Neuronal stem cell (in vitro differentiated cells): ENCODE results near the gene FOSB.
"Not testable (repeated sequence)": the region's sequence is repeated elsewhere in the genome, so short reads cannot be mapped to it uniquely, and the experiment has no call there.

ENCODE experiments used
- DNase-seq: peaks from one replicate; pipeline ENCODE4 v3.0.0-alpha.2; 2013; ENCODE audit warnings: low spot score
- H2AFZ ChIP-seq: one replicate; pipeline ENCODE4 v1.6.1; 2013; ENCODE audit warnings: mild to moderate bottlenecking, low read length, inconsistent platforms
- H2AK5ac ChIP-seq: 2 replicates; pipeline ENCODE4 v1.6.1; 2013; ENCODE audit warnings: low read depth, mild to moderate bottlenecking, inconsistent platforms, low read length, moderate library complexity, mixed read lengths
- H2BK120ac ChIP-seq: 2 replicates; pipeline ENCODE4 v1.6.1; 2013; ENCODE audit warnings: low read depth, mild to moderate bottlenecking, inconsistent platforms, low read length, moderate library complexity, mixed read lengths
- H2BK12ac ChIP-seq: one replicate; pipeline ENCODE4 v1.6.1; 2013; ENCODE audit warnings: low read length, inconsistent platforms
- H2BK15ac ChIP-seq: 2 replicates; pipeline ENCODE4 v1.6.1; 2013; ENCODE audit warnings: mild to moderate bottlenecking, low read length, inconsistent platforms, mixed read lengths
- H2BK5ac ChIP-seq: one replicate; pipeline ENCODE4 v1.6.1; 2013; ENCODE audit warnings: inconsistent platforms, mild to moderate bottlenecking, low read length, moderate library complexity
- H3K14ac ChIP-seq: one replicate; pipeline ENCODE4 v1.6.1; 2013; ENCODE audit warnings: low read length, inconsistent platforms
- H3K18ac ChIP-seq: 2 replicates; pipeline ENCODE4 v1.6.1; 2013; ENCODE audit warnings: low read length, inconsistent platforms
- H3K23ac ChIP-seq: 2 replicates; pipeline ENCODE4 v1.6.1; 2013; ENCODE audit warnings: low read depth, mild to moderate bottlenecking, mixed read lengths, low read length, inconsistent platforms; ENCODE audit not compliant: poor library complexity
- H3K27ac ChIP-seq: replicated peaks from 3 replicates; pipeline ENCODE4 v1.5.1; 2013; ENCODE audit warnings: low read length, inconsistent platforms
- H3K27me3 ChIP-seq, 3 experiments: 2 replicates each; pipeline ENCODE4 v1.6.1; 2013; ENCODE audit warnings: low read length in 3 of 3, mild to moderate bottlenecking in 2 of 3, inconsistent platforms in 1 of 3, low read depth in 1 of 3, mixed read lengths in 1 of 3, moderate library complexity in 1 of 3; ENCODE audit not compliant: control insufficient read depth in 3 of 3, insufficient read depth in 3 of 3
- H3K36me3 ChIP-seq, 2 donors: replicated peaks in 1 of 2; 2 replicates each; pipeline ENCODE4 v1.6.1; 2013; ENCODE audit warnings: low read length in 2 of 2; ENCODE audit not compliant: control insufficient read depth in 2 of 2, insufficient read depth in 2 of 2
- H3K4ac ChIP-seq: 2 replicates; pipeline ENCODE4 v1.6.1; 2013; ENCODE audit warnings: inconsistent platforms, mild to moderate bottlenecking, low read length, moderate library complexity
- H3K4me1 ChIP-seq, 2 donors: 1 replicate in 1 of 2; 2 replicates in 1 of 2; pipeline ENCODE4 v1.6.1; 2013; ENCODE audit warnings: low read length in 2 of 2, low read depth in 1 of 2; ENCODE audit not compliant: control insufficient read depth in 2 of 2, insufficient read depth in 1 of 2
- H3K4me2 ChIP-seq: one replicate; pipeline ENCODE4 v1.6.1; 2013; ENCODE audit warnings: mild to moderate bottlenecking, low read length, inconsistent platforms; ENCODE audit not compliant: insufficient read depth, poor library complexity, severe bottlenecking
- H3K4me3 ChIP-seq, 2 donors: 2 replicates each; pipeline ENCODE4 v1.5.1; 2013; ENCODE audit warnings: low read length in 2 of 2, mild to moderate bottlenecking in 2 of 2, inconsistent platforms in 1 of 2, moderate library complexity in 1 of 2
- H3K79me1 ChIP-seq: one replicate; pipeline ENCODE4 v1.6.1; 2013; ENCODE audit warnings: low read depth, mild to moderate bottlenecking, inconsistent platforms, low read length, moderate library complexity
- H3K9ac ChIP-seq: one replicate; pipeline ENCODE4 v1.6.1; 2013; ENCODE audit warnings: mild to moderate bottlenecking, low read depth, low read length, inconsistent platforms; ENCODE audit not compliant: poor library complexity
- H3K9me3 ChIP-seq, 2 donors: replicated peaks in 1 of 2; 2 replicates each; pipeline versions ENCODE3 to v1.6.1; 2013; ENCODE audit warnings: low read length in 2 of 2, mild to moderate bottlenecking in 2 of 2, inconsistent platforms in 1 of 2, low read depth in 1 of 2, mixed read lengths in 1 of 2, moderate library complexity in 1 of 2; ENCODE audit not compliant: control insufficient read depth in 2 of 2, insufficient read depth in 1 of 2
- H4K8ac ChIP-seq: one replicate; pipeline ENCODE4 v1.6.1; 2013; ENCODE audit warnings: low read depth, mild to moderate bottlenecking, inconsistent platforms, low read length, moderate library complexity
- H4K91ac ChIP-seq: one replicate; pipeline ENCODE4 v1.6.1; 2013; ENCODE audit warnings: low read length, low read depth, mild to moderate bottlenecking, inconsistent platforms; ENCODE audit not compliant: poor library complexity
- WGBS, 2 donors: extraction: QIAGEN DNeasy Blood & Tissue Kit; methylation state at CpG; one replicate each; pipeline ENCODE4 v1.1.7; 2013; ENCODE audit warnings: missing lambda C conversion rate in 2 of 2, mixed read lengths in 1 of 2; ENCODE audit not compliant: insufficient read length in 2 of 2, insufficient replicate concordance in 1 of 2; ENCODE audit errors: extremely low coverage in 2 of 2; 5-methylcytosine and 5-hydroxymethylcytosine counted together

The FOSB gene

DNA sequence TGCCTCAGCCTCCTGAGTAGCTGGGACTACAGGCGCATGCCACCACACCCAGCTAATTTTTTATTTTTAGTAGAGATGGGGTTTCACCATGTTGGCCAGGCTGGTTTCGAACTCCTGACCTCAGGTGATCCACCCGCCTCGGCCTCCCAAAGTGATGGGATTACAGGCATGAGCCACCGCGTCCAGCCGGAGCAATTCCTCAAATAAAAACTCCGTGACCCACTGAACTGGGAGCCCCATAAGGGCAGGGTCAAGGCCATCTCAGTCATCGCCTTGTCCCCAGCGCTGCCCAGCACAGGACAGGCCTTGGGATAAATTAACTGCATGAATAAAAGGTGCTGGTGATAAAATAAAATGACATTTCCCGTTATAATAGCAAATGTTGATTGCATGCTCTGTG lies 37.9 kb upstream of the FOSB start:
- H3K79me1 ChIP-seq, H3K4me2 ChIP-seq, H3K23ac ChIP-seq, H3K4me1 ChIP-seq, H2AFZ ChIP-seq, H3K27ac ChIP-seq, H3K9ac ChIP-seq, H2BK12ac ChIP-seq, H3K4ac ChIP-seq, DNase-seq, H3K27me3 ChIP-seq, H2BK5ac ChIP-seq, H4K8ac ChIP-seq, H3K36me3 ChIP-seq, H2AK5ac ChIP-seq, H3K14ac ChIP-seq, H3K18ac ChIP-seq, H3K4me3 ChIP-seq, H4K91ac ChIP-seq, H2BK15ac ChIP-seq, H2BK120ac ChIP-seq, H3K9me3 ChIP-seq: not testable (repeated sequence)
- no CpG with 5 or more reads among the region's 11 CpGs for WGBS, 2 donors

DNA sequence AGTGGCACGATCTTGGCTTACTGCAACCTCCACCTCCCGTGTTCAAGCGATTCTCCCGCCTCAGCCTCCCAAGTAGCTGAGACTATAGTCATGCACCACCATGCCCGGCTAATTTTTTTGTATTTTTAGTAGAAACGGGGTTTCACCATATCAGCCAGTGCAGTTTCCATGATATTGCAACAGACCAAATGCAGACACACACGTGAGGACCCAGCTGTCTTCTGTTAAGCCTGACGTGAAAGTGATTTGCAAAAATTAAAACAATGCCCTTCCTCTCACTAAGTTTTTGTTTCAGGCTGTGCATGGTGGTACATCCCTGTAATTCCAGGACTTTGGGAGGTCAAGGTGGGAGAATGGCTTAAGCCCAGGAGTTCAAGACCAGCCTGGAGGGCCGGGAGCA lies 36.8 kb upstream of the FOSB start:
- H3K36me3 ChIP-seq, H3K4ac ChIP-seq, H2AFZ ChIP-seq, H4K91ac ChIP-seq, H3K4me2 ChIP-seq, H3K4me3 ChIP-seq, H3K27ac ChIP-seq, H2BK15ac ChIP-seq, H2AK5ac ChIP-seq, H2BK120ac ChIP-seq, H3K9ac ChIP-seq, H3K79me1 ChIP-seq, H3K18ac ChIP-seq, H3K23ac ChIP-seq, DNase-seq, H3K9me3 ChIP-seq, H2BK12ac ChIP-seq, H2BK5ac ChIP-seq, H3K27me3 ChIP-seq, H3K14ac ChIP-seq, H4K8ac ChIP-seq, H3K4me1 ChIP-seq: not testable (repeated sequence)
- no CpG with 5 or more reads among the region's 9 CpGs for WGBS, 2 donors

DNA sequence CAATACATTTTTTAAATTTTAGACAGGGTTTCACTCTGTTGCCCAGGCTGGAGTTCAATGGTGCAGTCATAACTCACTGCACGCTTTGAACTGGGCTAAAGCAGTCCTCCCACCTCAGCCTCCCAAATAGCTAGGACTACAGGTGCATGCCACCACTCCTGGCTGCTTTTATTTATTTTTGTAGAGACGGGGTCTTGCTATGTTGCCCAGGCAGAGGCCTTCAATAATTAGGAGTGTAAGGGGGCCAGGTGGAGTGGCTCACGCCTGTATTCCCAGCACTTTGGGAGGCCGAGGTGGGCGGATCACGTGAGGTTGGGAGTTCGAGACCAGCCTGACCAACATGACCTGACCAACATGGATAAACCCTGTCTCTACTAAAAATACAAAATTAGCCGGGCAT lies 35.3 kb upstream of the FOSB start:
- not testable (repeated sequence) for H3K79me1 ChIP-seq, H2BK12ac ChIP-seq, H3K4me1 ChIP-seq, H3K4ac ChIP-seq, H4K91ac ChIP-seq, H3K9me3 ChIP-seq, H4K8ac ChIP-seq, H3K14ac ChIP-seq, H3K27me3 ChIP-seq, H2BK5ac ChIP-seq, H2BK120ac ChIP-seq, H3K27ac ChIP-seq, H2AFZ ChIP-seq, H3K18ac ChIP-seq, H3K4me3 ChIP-seq, H3K9ac ChIP-seq, H3K36me3 ChIP-seq, DNase-seq, H3K23ac ChIP-seq, H2AK5ac ChIP-seq, H3K4me2 ChIP-seq, H2BK15ac ChIP-seq
- no CpG with 5 or more reads among the region's 8 CpGs for WGBS, 2 donors

DNA sequence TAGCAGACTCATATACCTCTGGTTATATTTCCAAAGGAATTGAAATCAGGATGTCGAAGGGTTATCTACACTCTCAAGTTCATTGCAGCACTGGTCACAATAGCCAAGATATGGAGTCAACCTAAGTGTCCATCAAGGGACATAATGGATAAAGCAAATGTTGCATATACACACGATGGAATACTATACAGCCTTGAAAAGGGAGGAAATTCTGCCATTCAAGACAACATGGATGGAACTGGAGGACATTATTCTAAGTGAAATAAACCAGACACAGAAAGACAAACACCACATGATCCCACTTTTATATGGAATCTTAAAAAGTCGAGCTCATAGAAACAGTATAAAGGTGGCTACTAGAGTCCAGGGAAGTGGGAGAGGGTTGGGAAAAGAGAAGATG lies 30.5 kb upstream of the FOSB start:
- Histone ChIP-seq H2BK12ac (no peak overlapping the region), H3K4me1 (peaks cover 4 to 11% of the 10 kb centered on the region in 2 donors), H3K27ac (no peak overlapping the region), H3K27me3 (no peaks in the 10 kb centered on the region), H2BK120ac (no peak overlapping the region), H3K4me3 (no peak overlapping the region), H3K36me3 (no peaks in the 10 kb centered on the region), H4K91ac (no peak overlapping the region), H2BK15ac (no peak overlapping the region), H2BK5ac (no peak overlapping the region), H3K79me1 (no peaks in the 10 kb centered on the region), H2AK5ac (no peak overlapping the region), H3K4ac (no peak overlapping the region), H3K23ac (no peak overlapping the region), H3K4me2 (no peak overlapping the region), H3K9me3 (no peaks in the 10 kb centered on the region), H3K14ac (no peak overlapping the region), H3K9ac (no peak overlapping the region), H3K18ac (no peak overlapping the region), H2AFZ (no peak overlapping the region), H4K8ac (no peak overlapping the region)
- no peak for DNase-seq
- no CpG with 5 or more reads among the region's 3 CpGs for WGBS, 2 donors
